HepG2 (cell line): Measurements from ENCODE around the gene DCLK1. TPM values are rescaled to one million over a fixed set of nuclear protein-coding genes. Genes with fewer than 3 reads are reported as not detected.

ENCODE experiments used
- ATAC-seq: fragments of 200-7000 bp; cut with Tn5 transposase; 3 replicates; pipeline ENCODE4 v1.9.1; 2020; ENCODE audit warnings: mild to moderate bottlenecking, moderate library complexity
- BruUV-seq: library from RNA; stranded (reverse); fragments of 400-500 nt; replicated peaks from 2 replicates; lab custom pipeline; 2021; lab: Mats Ljungman, UMichigan
- CTCF ChIA-PET: fragments of 300-600 bp; formaldehyde crosslinking; extraction: SDS; loops from one replicate; lab custom pipeline; 2021; ENCODE audit warnings: low total read pairs, inconsistent platforms, low intra/inter-chr PET ratio; lab: Yijun Ruan, JAX
- POLR2A ChIA-PET: fragments of 350-600 bp; sonication (Branson Sonifier 250); formaldehyde crosslinking; loops from one replicate; lab custom pipeline; 2020; ENCODE audit warnings: antibody characterized with exemption, inconsistent platforms; lab: Yijun Ruan, JAX
- DNase-seq: peaks from one replicate; pipeline ENCODE4 v3.0.0-alpha.2; 2015; ENCODE audit warnings: low spot score
- FAIRE-seq: peaks from 3 replicates; lab custom pipeline; 2011; peaks lifted over from hg19 to GRCh38; lab: Jason Lieb, UNC
- H2AFZ ChIP-seq: one replicate; pipeline ENCODE4 v1.6.1; 2011; ENCODE audit warnings: low read length, inconsistent platforms
- H3K27ac ChIP-seq: fragments of 300-600 bp; 3 replicates; pipeline ENCODE4 v1.8.0; 2011; ENCODE audit warnings: mixed run types, mild to moderate bottlenecking, mixed read lengths, low read length, inconsistent platforms; ENCODE audit not compliant: insufficient read depth; ENCODE audit errors: extremely low read length
- H3K27me3 ChIP-seq, 2 experiments: fragments of 200-600 bp in 1 of 2; 2 replicates in 1 of 2; 3 replicates in 1 of 2; pipeline versions ENCODE4 v1.6.0 to v1.8.0; 2011; ENCODE audit warnings: low read length in 2 of 2, mild to moderate bottlenecking in 2 of 2, moderate library complexity in 2 of 2, inconsistent platforms in 1 of 2; ENCODE audit not compliant: insufficient read depth in 2 of 2, control insufficient read depth in 1 of 2
- H3K36me3 ChIP-seq, 2 experiments: fragments of 200-600 bp in 1 of 2; replicated peaks in 1 of 2; 2 replicates in 1 of 2; 3 replicates in 1 of 2; pipeline versions ENCODE4 v1.5.1 to v1.8.0; 2011; ENCODE audit warnings: low read length in 2 of 2, inconsistent platforms in 1 of 2; ENCODE audit not compliant: insufficient read depth in 2 of 2, control insufficient read depth in 1 of 2
- H3K4me1 ChIP-seq: 2 replicates; pipeline ENCODE4 v1.5.1; 2012; ENCODE audit warnings: low read length, inconsistent platforms; ENCODE audit not compliant: insufficient read depth
- H3K4me2 ChIP-seq: 2 replicates; pipeline ENCODE4 v1.6.0; 2011; ENCODE audit warnings: low read depth, low read length, inconsistent platforms
- H3K4me3 ChIP-seq, 3 experiments: fragments of 200-600 bp in 1 of 3; sonication (generic), shearing (Covaris generic) in 1 of 3; replicated peaks in 1 of 3; 2 replicates each; pipeline ENCODE4 v1.5.1; 2011 to 2016; ENCODE audit warnings: low read length in 3 of 3, inconsistent platforms in 2 of 3, low read depth in 2 of 3, mild to moderate bottlenecking in 2 of 3, control low read depth in 1 of 3, mixed read lengths in 1 of 3; ENCODE audit not compliant: insufficient read depth in 1 of 3
- H3K79me2 ChIP-seq: one replicate; pipeline ENCODE4 v1.6.1; 2011; ENCODE audit warnings: low read length, inconsistent platforms; ENCODE audit not compliant: insufficient read depth
- H3K9ac ChIP-seq: 2 replicates; pipeline ENCODE4 v1.6.0; 2011; ENCODE audit warnings: mild to moderate bottlenecking, low read depth, low read length, inconsistent platforms; ENCODE audit not compliant: insufficient read depth
- H3K9me3 ChIP-seq: 2 replicates; pipeline ENCODE4 v1.5.1; 2012; ENCODE audit warnings: mild to moderate bottlenecking, low read length
- H4K20me1 ChIP-seq: 2 replicates; pipeline ENCODE4 v1.6.0; 2011; ENCODE audit warnings: inconsistent platforms, mild to moderate bottlenecking, low read length, moderate library complexity; ENCODE audit not compliant: insufficient read depth
- GTF2F1 ChIP-seq: fragments of 150-350 bp; IDR thresholded peaks from 2 replicates; pipeline ENCODE4 v1.6.1; 2014; ENCODE audit warnings: low read length
- HNRNPH1 ChIP-seq: fragments of 200-400 bp; formaldehyde crosslinking; optimal IDR thresholded peaks from 2 replicates; pipeline ENCODE3; 2017; ENCODE audit warnings: mild to moderate bottlenecking, low read depth, low read length
- KAT8 ChIP-seq: IDR thresholded peaks from 2 replicates; pipeline ENCODE4 v1.6.1; 2016; ENCODE audit warnings: missing genetic modification reagents, missing compliant biosample characterization
- MIER3 ChIP-seq: IDR thresholded peaks from 2 replicates; pipeline ENCODE4 v1.6.1; 2016; ENCODE audit warnings: missing compliant biosample characterization, borderline replicate concordance
- PHF8 ChIP-seq: sonication (generic); formaldehyde crosslinking; IDR thresholded peaks from 2 replicates; pipeline ENCODE4 v1.5.0; 2020; ENCODE audit warnings: missing genetic modification reagents
- PRMT3 ChIP-seq: sonication (generic); formaldehyde crosslinking; IDR thresholded peaks from 2 replicates; pipeline ENCODE4 v1.8.1; 2022; ENCODE audit warnings: low read depth, mild to moderate bottlenecking, moderate library complexity, missing genetic modification reagents, borderline replicate concordance
- ZBTB7A ChIP-seq: sonication (generic); formaldehyde crosslinking; IDR thresholded peaks from 2 replicates; pipeline ENCODE4 v1.8.0; 2022; ENCODE audit warnings: mild to moderate bottlenecking, missing genetic modification reagents
- ZNF101 ChIP-seq: sonication (generic); formaldehyde crosslinking; IDR thresholded peaks from 2 replicates; pipeline ENCODE4 v1.4.0; 2020; ENCODE audit warnings: mild to moderate bottlenecking, low read depth, missing genetic modification reagents, borderline replicate concordance
- ZNF274 ChIP-seq: sonication (generic); formaldehyde crosslinking; IDR thresholded peaks from 2 replicates; pipeline ENCODE4 v1.5.1; 2020; ENCODE audit warnings: mild to moderate bottlenecking, missing genetic modification reagents
- ZNF335 ChIP-seq: sonication (generic); formaldehyde crosslinking; IDR thresholded peaks from 2 replicates; pipeline ENCODE4 v1.4.0; 2020; ENCODE audit warnings: missing genetic modification reagents
- ZSCAN21 ChIP-seq: sonication (generic); formaldehyde crosslinking; IDR thresholded peaks from 2 replicates; pipeline ENCODE4 v1.8.0; 2022; ENCODE audit warnings: mild to moderate bottlenecking, missing genetic modification reagents, moderate library complexity, borderline replicate concordance
- WGBS: methylation state at CpG from one replicate; pipeline ENCODE4 v1.1.6; 2017; ENCODE audit warnings: low lambda C conversion rate; 5-methylcytosine and 5-hydroxymethylcytosine counted together
- in situ Hi-C: cut with HindIII; loops from 2 replicates; pipeline ENCODE4 v1.10.0; 2017; ENCODE audit warnings: low pct_unique_long_range_greater_than_20kb; ENCODE audit not compliant: extremely low pct_ligation_motif_present
- intact Hi-C: fragments of 100-400 bp; cut with micrococcal nuclease; formaldehyde crosslinking; loops from one replicate; pipeline ENCODE4 v1.10.0; 2022; ENCODE audit not compliant: unreplicated experiment
- polyA plus RNA-seq, 8 experiments: library from polyadenylated mRNA; depleted of rRNA in 3 of 8; stranded (reverse) in 7 of 8; unstranded in 1 of 8; fragments of >200 nt; fragmentation: Illumina TruSeq in 4 of 8; extraction: Trizol in 4 of 8; gene quantifications; 2 replicates each; pipeline versions ENCODE4 v1.2.1 to v1.2.3, GENCODE V29; 2011 to 2016; ENCODE audit warnings: low read depth in 4 of 8, missing spikeins in 1 of 8, mixed read lengths in 1 of 8; ENCODE audit not compliant: insufficient read depth in 1 of 8
- total RNA-seq, 5 experiments: library from RNA; depleted of rRNA; stranded (reverse); fragments of >200 nt; fragmentation: Illumina TruSeq; extraction: Trizol; gene quantifications; 2 replicates each; pipeline ENCODE4 v1.2.3, GENCODE V29; 2016; ENCODE audit warnings: low read depth in 1 of 5
- TF ChIP-seq, protein P1 (sequence below): sonication (generic); formaldehyde crosslinking; conservative IDR thresholded peaks from 2 replicates; pipeline ENCODE4 v1.4.0; 2020; ENCODE audit warnings: missing genetic modification reagents
- TF ChIP-seq, protein P2 (sequence below): sonication (generic); formaldehyde crosslinking; IDR thresholded peaks from 2 replicates; pipeline ENCODE4 v1.8.1; 2023; ENCODE audit warnings: mild to moderate bottlenecking, moderate library complexity, missing genetic modification reagents
- TF ChIP-seq, protein P3 (sequence below): sonication (generic); formaldehyde crosslinking; IDR thresholded peaks from 2 replicates; pipeline ENCODE4 v1.8.1; 2023; ENCODE audit warnings: mild to moderate bottlenecking, missing genetic modification reagents, borderline replicate concordance
- TF ChIP-seq, protein P4 (sequence below): sonication (generic); formaldehyde crosslinking; IDR thresholded peaks from 2 replicates; pipeline ENCODE4 v1.4.0; 2020; ENCODE audit warnings: missing genetic modification reagents
- TF ChIP-seq, protein P5 (sequence below): sonication (generic); formaldehyde crosslinking; IDR thresholded peaks from 2 replicates; pipeline ENCODE4 v1.5.0; 2020; ENCODE audit warnings: mild to moderate bottlenecking, missing genetic modification reagents

DCLK1 gene
- total and polyA plus RNA-seq, 2 of the 13 experiments (the other 11 are each of a cell fraction or from before 2014, with no cell fraction given), result not detected

DNA sequence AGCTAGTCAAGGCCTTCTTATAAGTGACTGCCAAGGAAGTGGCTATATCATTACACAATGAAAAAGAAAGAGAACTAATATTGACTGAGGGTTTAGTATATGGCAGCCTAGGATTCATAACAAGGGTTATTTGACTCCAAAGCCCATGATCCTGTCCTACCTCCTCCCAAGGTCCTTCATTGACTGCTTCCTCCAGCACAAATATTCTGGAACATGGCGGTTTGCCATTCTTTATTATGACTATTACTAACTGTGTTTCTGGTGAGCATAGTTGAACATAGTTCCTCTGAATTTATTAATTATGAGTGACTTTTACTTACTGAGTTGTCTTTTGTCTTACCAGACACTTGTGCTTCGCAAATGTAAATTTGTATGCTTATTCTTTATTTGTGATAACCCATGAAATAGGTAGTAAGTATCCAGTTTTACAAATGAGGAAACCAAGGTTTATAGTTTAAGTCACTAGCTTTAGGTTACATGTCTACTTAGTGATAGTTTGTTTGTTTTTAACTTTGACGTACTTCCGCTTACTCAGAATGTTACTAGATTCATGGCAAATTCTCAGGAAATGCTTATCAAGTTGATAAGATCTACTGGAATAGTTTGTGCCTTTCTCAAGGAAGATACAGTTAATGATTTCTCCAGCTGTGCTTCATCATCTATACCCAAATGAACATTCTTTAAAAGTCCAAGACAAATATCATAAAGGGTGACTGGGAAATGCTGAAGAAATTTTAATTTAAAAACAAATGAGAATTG lies 15.5 kb upstream of the DCLK1 start:
- Histone ChIP-seq H3K79me2 (no peaks in the 10 kb centered on the region), H3K4me3 (no peak overlapping the region)
- 39% methylated on average over 4 of the region's 4 CpGs for WGBS
- DNase-seq, result no peak
- TF ChIP-seq, protein P1, sequence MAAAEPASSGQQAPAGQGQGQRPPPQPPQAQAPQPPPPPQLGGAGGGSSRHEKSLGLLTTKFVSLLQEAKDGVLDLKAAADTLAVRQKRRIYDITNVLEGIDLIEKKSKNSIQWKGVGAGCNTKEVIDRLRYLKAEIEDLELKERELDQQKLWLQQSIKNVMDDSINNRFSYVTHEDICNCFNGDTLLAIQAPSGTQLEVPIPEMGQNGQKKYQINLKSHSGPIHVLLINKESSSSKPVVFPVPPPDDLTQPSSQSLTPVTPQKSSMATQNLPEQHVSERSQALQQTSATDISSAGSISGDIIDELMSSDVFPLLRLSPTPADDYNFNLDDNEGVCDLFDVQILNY, result no peak
- TF ChIP-seq ZNF274, result no peak
- TF ChIP-seq, protein P2, sequence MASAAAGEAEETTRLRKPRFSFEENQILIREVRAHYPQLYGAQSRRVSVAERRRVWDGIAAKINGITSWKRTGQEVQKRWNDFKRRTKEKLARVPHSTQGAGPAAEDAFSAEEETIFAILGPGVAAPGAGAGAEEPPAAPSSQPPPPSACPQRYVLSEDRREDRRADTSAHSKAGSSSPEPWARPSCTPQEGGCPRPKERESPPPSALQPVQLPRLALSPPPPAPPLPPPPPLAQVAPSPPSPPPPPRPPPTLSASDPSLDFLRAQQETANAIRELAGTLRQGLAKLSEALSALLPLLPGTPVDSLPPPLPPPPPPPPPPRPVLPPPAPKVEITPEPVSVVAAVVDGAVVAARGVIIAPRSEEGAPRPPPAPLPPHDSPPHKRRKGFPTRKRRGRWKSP, result no peak
- no peak for TF ChIP-seq KAT8 (CRISPR knock-in tag)
- TF ChIP-seq, protein P3, sequence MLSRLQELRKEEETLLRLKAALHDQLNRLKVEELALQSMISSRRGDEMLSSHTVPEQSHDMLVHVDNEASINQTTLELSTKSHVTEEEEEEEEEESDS, result no peak
- TF ChIP-seq MIER3, result no peak
- TF ChIP-seq, protein P4, sequence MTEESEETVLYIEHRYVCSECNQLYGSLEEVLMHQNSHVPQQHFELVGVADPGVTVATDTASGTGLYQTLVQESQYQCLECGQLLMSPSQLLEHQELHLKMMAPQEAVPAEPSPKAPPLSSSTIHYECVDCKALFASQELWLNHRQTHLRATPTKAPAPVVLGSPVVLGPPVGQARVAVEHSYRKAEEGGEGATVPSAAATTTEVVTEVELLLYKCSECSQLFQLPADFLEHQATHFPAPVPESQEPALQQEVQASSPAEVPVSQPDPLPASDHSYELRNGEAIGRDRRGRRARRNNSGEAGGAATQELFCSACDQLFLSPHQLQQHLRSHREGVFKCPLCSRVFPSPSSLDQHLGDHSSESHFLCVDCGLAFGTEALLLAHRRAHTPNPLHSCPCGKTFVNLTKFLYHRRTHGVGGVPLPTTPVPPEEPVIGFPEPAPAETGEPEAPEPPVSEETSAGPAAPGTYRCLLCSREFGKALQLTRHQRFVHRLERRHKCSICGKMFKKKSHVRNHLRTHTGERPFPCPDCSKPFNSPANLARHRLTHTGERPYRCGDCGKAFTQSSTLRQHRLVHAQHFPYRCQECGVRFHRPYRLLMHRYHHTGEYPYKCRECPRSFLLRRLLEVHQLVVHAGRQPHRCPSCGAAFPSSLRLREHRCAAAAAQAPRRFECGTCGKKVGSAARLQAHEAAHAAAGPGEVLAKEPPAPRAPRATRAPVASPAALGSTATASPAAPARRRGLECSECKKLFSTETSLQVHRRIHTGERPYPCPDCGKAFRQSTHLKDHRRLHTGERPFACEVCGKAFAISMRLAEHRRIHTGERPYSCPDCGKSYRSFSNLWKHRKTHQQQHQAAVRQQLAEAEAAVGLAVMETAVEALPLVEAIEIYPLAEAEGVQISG, result no peak
- no peak for TF ChIP-seq GTF2F1
- no peak for TF ChIP-seq PRMT3 (CRISPR knock-in tag)
- no peak for TF ChIP-seq HNRNPH1
- no peak for TF ChIP-seq ZNF335
- TF ChIP-seq, protein P5, sequence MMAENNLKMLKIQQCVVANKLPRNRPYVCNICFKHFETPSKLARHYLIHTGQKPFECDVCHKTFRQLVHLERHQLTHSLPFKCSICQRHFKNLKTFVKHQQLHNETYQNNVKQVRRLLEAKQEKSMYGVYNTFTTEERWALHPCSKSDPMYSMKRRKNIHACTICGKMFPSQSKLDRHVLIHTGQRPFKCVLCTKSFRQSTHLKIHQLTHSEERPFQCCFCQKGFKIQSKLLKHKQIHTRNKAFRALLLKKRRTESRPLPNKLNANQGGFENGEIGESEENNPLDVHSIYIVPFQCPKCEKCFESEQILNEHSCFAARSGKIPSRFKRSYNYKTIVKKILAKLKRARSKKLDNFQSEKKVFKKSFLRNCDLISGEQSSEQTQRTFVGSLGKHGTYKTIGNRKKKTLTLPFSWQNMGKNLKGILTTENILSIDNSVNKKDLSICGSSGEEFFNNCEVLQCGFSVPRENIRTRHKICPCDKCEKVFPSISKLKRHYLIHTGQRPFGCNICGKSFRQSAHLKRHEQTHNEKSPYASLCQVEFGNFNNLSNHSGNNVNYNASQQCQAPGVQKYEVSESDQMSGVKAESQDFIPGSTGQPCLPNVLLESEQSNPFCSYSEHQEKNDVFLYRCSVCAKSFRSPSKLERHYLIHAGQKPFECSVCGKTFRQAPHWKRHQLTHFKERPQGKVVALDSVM (CRISPR knock-in tag), result no peak
- no peak for TF ChIP-seq ZSCAN21 (CRISPR knock-in tag)
- TF ChIP-seq ZBTB7A (CRISPR knock-in tag), result no peak
- no peak for TF ChIP-seq PHF8 (CRISPR knock-in tag)
- TF ChIP-seq ZNF101 (CRISPR knock-in tag), result no peak
- TF ChIP-seq, all 625 proteins: peak for 0
- ATAC-seq (no peak), FAIRE-seq (no peak)
- no peaks in the 10 kb centered on the region for H3K4me1 ChIP-seq
- no peak overlapping the region for H3K27ac ChIP-seq
- H3K27me3 ChIP-seq, result no peaks in the 10 kb centered on the region
- no peak overlapping the region for H3K4me2 ChIP-seq
- no peak overlapping the region for H2AFZ ChIP-seq
- BruUV-seq, result no TSS peak
- ChIA-PET POLR2A (no interaction called here), CTCF (no interaction called here)
- no peaks in the 10 kb centered on the region for H4K20me1 ChIP-seq
- H3K9ac ChIP-seq, result no peak overlapping the region
- H3K9me3 ChIP-seq, result no peaks in the 10 kb centered on the region
- H3K36me3 ChIP-seq, result no peaks in the 10 kb centered on the region
- in situ Hi-C loops (no loop called here), intact Hi-C loops (no loop called here)
